ENCODE measurements around the gene RNF220. TPM values are rescaled to one million over a fixed set of nuclear protein-coding genes. Genes with fewer than 3 reads are reported as not detected.

The RNF220 gene
- total RNA-seq, 2 donors from 2014 or later, result 121 to 125 TPM

- Histone ChIP-seq H3K27me3 (replicated peaks; ENCODE audit: insufficient read depth) (no peaks in the 10 kb centered on the region), H3K4me1 (ENCODE audit: control insufficient read depth in 1 of 2, low read depth in 2 of 2) (peaks cover 19 to 27% of the 10 kb centered on the region in 2 donors), H3K4me3 (peak overlapping the region; percentile 42), H3K9me3 (no peaks in the 10 kb centered on the region), H3K27ac (peak overlapping the region; percentile 80 to 89), H3K36me3 (no peaks in the 10 kb centered on the region)
- ATAC-seq (ENCODE audit: insufficient number of reproducible peaks, low FRiP score, low read depth) (no peak), DNase-seq (ENCODE audit: low spot score) (no peak)
- TF ChIP-seq CTCF (IDR thresholded peaks at IDR 0.05), result no peak
Observed at GRCh38 chr1:44485934-44486460, 80.9 kb downstream of the RNF220 start.

GRCh38 chr1:44489481-44489880 is 84.4 kb downstream of the RNF220 start:
- ATAC-seq (ENCODE audit: insufficient number of reproducible peaks, low FRiP score, low read depth) (no peak), DNase-seq (ENCODE audit: low spot score) (no peak)
- TF ChIP-seq CTCF (IDR thresholded peaks at IDR 0.05), result no peak
- Histone ChIP-seq H3K9me3 (no peaks in the 10 kb centered on the region), H3K4me1 (ENCODE audit: control insufficient read depth in 1 of 2, low read depth in 2 of 2) (peaks cover 19 to 23% of the 10 kb centered on the region in 2 donors), H3K4me3 (no peak overlapping the region), H3K27ac (no peak overlapping the region), H3K36me3 (no peaks in the 10 kb centered on the region), H3K27me3 (replicated peaks; ENCODE audit: insufficient read depth) (no peaks in the 10 kb centered on the region)

- no peak overlapping the region for H3K27ac ChIP-seq
- no peaks in the 10 kb centered on the region for H3K27me3 ChIP-seq (replicated peaks; ENCODE audit: insufficient read depth)
- no peak for ATAC-seq (ENCODE audit: insufficient number of reproducible peaks, low FRiP score, low read depth)
- no peaks in the 10 kb centered on the region for H3K9me3 ChIP-seq
- no peak for DNase-seq (ENCODE audit: low spot score)
- no peak overlapping the region for H3K4me3 ChIP-seq
- H3K36me3 ChIP-seq, result no peaks in the 10 kb centered on the region
- H3K4me1 ChIP-seq (ENCODE audit: control insufficient read depth in 1 of 2, low read depth in 2 of 2), result peaks cover 4 to 7% of the 10 kb centered on the region in 2 donors
- TF ChIP-seq CTCF (IDR thresholded peaks at IDR 0.05), result no peak
Observed at GRCh38 chr1:44496541-44497171, 91.6 kb downstream of the RNF220 start.

- DNase-seq (ENCODE audit: low spot score) (no peak), ATAC-seq (ENCODE audit: insufficient number of reproducible peaks, low FRiP score, low read depth) (no peak)
- H3K4me3 ChIP-seq, result no peak overlapping the region
- no peak overlapping the region for H3K27ac ChIP-seq
- H3K9me3 ChIP-seq, result no peaks in the 10 kb centered on the region
- no peaks in the 10 kb centered on the region for H3K27me3 ChIP-seq (replicated peaks; ENCODE audit: insufficient read depth)
- peaks cover 4 to 8% of the 10 kb centered on the region in 2 donors for H3K4me1 ChIP-seq (ENCODE audit: control insufficient read depth in 1 of 2, low read depth in 2 of 2)
- no peaks in the 10 kb centered on the region for H3K36me3 ChIP-seq
- no peak for TF ChIP-seq CTCF (IDR thresholded peaks at IDR 0.05)
Observed at GRCh38 chr1:44497422-44498170, 92.5 kb downstream of the RNF220 start.

GRCh38 chr1:44499306-44499705 is 94.3 kb downstream of the RNF220 start:
- Histone ChIP-seq H3K9me3 (no peaks in the 10 kb centered on the region), H3K27me3 (replicated peaks; ENCODE audit: insufficient read depth) (no peaks in the 10 kb centered on the region), H3K4me1 (ENCODE audit: control insufficient read depth in 1 of 2, low read depth in 2 of 2) (peaks cover 4 to 8% of the 10 kb centered on the region in 2 donors), H3K27ac (no peak overlapping the region), H3K36me3 (no peaks in the 10 kb centered on the region), H3K4me3 (no peak overlapping the region)
- ATAC-seq (ENCODE audit: insufficient number of reproducible peaks, low FRiP score, low read depth) (no peak), DNase-seq (ENCODE audit: low spot score) (no peak)
- TF ChIP-seq CTCF (IDR thresholded peaks at IDR 0.05), result no peak

Data from thoracic aorta (tissue), 2 donors.